GM19438 (cell line): ENCODE data around the gene TFF2.

Source experiments
- ATAC-seq: cut with Tn5 transposase; IDR thresholded peaks from one replicate; pipeline ENCODE4 v1.9.1; 2021; ENCODE audit warnings: low read depth; ENCODE audit not compliant: unreplicated experiment

The TFF2 gene

DNA sequence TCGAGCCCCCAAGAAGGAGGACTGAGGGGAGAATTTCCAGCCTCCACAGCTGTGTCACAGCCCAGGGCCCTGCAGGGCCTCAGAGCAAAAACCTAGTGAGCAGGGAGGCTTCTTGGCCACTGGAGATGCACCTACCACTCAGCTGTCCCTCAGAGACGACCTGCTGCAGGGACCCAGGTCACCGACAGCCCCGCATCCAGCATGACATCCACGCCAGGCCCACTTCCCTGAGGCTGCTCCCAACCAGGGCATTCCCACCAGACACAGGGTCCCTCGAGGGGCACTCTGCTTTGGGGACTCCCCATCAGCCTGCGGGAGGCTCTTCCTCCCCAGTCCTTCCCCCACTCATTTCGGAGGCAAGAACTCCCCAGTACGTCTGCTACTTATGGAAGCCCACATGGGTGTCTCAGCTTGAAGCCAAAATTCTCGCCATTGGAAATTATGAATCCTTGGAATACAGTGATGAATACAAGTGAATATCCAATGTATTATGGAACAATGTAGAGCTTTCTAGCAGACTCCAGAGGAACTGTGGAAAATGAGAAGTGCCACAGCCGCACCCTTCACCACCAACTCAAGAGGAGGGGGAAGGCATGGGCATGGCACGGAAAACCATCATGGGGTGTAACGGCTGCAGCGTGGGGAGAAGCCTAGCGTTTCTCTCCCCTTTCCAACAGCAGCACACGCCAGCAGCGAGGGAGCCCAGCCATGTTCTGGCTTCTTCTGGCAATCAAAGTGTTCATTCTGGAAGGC lies 42.5 kb downstream of the TFF2 start:
- no peak for ATAC-seq

DNA sequence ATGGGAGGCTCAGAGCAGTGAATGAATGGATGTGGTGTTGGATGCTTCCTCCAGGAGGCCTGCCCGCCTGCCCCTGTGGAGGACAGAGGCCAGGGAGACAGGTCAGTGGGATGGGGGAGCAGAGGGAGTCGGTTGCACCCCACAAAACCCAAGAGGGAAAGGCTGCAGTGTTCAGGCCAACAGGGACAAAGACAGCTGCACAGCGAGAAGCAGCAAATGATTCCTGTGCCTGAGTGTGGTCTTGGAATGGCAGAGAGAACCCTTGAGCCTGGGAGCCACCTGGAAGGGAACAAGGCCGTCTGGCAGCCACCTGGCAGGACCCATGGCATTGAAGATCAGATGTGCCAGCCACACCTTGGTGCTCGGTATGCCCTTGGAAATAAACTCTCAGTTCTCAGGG lies 43.7 kb downstream of the TFF2 start:
- no peak for ATAC-seq

DNA sequence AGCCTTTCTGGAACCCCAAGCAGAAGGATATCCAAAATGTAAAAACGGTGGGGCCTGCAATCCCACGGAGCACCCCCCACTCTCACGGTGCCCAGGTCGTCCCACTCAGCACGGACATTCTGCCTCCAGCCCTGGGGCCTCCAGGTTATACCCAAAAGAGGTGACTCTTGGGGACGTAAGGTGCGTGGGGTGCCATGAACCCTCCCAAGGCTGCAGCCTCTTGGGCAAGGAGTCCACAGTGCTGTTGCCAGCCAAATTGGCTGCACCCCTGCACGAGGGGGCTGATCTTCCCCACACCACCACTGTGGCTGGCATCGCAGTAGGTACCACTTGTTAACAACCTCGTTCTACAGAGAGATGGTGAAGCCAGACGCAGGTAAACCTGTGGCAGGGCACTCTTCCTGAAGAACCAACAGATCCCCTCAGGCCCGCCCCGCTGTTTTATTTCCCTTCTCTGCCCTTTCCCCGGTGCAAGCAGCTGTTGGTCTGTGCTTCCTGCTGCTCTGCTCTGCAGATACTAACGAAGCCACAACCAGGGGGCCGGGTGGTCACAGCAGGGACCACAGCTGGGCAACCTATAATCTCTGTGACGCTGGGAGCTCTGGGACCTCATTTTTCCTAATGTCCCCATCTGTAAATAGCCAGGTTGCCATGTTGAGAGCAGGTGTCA lies 44.3 kb downstream of the TFF2 start:
- no peak for ATAC-seq

DNA sequence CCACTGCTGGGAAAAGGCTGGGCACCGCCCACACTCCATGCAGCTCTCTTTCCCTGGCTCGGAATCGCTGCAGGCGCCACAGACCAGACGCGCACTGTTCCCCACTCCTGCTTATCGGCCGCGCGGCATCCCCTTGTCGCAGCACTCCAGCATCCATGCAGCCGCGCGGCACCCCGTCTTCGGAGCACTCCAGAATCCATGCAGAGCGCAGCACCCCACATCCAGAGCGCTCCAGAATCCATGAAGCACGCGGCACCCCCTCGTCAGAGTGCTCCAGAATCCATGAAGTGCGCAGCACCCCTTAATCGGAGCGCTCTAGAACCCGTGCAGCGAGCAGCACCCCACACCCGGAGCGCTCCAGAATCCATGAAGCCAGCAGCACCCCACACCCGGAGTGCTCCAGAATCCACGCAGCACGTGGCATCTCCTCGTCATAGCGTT lies 45.1 kb downstream of the TFF2 start:
- ATAC-seq: no peak

DNA sequence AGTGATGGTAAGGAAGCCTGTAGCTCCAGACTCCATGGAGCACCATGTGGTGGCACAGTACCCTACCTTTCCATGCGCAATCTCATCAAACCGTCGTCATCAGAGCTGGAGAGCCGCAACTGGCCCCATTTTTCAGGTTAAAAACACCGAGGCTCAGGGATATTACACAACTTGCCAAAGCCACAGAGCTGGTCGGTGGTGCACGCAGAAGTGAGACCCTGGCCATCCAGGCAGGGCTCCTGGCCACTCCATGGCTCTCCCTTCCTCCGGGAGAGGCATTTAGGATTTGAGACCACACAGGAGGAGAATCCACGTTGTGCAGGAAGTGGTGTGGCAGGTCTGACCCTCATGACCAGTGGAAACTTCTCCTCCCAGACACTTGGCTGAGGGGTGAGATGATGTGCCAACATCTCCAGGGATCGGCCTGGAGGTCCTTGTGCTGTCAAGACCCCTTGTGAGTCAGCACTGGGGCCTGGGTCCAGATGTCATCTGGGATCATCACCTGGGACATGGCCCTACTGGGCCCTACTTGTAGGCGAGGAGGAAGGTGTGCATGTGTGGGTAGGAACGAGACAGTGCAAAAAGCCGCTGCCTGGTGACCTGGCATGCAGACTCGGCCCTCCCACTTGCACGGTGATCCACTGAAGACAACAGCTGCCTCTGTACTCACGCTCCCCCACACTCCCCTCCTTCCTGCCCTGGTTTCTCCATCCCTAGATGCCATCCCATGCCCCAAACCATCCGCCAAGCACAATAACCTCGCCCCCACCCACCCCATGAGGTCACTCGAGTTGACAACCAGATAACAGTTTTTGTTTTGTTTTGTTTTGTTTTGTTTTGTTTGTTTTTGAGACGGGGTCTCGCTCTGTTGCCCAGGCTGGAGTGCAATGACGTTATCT lies 46.0 kb downstream of the TFF2 start:
- no peak for ATAC-seq

DNA sequence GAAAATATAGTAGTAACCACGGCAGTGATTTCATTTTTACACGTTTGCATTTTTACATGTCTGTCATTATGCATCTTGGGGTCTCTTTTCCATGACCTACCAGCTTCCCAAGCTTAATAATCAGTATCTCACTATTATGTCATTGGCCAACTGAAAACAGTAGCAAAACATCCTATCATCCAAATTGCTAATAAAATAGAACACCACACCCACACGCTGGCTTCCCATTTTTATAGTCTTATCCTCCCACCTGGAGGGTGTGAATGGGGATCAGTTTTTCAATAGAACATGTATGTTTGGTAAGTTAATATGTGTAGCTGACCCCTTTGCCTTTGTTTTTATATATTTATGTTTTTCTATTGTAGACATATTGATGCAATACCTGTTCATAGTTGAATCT lies 47.4 kb downstream of the TFF2 start:
- no peak for ATAC-seq

DNA sequence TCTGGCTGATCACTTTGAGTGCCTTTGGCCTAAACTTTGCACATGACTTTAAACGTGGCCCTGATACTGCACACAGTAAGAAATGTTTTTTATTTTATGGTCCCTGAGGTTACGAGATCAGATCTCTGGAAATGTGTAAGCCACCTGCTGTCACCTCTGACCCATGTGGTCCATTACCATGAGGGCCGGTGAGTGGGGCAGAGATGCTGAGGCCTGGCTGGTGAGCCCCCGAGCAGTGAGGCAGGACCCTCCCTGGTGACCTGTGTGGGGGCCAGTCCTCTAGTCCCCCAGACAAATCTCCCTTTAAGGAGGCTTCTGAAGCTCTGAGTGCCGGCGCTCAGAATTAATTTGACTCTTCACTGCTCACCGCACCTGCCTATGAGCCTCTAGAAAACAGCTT lies 48.0 kb downstream of the TFF2 start:
- no peak for ATAC-seq

DNA sequence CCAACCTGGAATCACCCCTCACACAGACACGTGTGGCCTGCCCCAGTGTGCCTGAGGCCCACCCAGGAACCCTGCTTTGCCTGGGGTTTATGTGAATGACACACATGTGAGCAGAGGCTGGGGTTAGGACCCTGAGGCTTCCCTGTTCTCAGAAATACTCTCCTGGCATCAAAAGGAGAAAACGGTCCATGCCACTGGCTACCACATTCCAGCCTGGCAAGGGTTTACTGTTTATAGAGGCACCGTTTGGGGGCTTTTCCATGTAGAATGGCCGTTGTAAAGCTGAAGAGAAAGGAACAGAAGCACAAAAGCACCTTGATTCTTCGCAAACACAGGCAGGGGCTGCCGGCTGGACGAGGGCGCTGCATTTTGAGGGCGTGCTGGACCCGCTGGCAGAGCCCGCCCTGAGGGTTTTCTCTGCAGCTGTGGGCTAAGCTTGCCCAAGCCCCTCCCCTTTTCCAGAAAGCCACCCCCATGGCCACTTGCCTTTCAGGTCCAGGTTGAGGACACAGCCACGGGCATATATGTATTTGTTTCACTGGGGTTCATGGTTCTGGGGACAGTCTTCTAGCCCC lies 48.6 kb downstream of the TFF2 start:
- ATAC-seq: no peak

DNA sequence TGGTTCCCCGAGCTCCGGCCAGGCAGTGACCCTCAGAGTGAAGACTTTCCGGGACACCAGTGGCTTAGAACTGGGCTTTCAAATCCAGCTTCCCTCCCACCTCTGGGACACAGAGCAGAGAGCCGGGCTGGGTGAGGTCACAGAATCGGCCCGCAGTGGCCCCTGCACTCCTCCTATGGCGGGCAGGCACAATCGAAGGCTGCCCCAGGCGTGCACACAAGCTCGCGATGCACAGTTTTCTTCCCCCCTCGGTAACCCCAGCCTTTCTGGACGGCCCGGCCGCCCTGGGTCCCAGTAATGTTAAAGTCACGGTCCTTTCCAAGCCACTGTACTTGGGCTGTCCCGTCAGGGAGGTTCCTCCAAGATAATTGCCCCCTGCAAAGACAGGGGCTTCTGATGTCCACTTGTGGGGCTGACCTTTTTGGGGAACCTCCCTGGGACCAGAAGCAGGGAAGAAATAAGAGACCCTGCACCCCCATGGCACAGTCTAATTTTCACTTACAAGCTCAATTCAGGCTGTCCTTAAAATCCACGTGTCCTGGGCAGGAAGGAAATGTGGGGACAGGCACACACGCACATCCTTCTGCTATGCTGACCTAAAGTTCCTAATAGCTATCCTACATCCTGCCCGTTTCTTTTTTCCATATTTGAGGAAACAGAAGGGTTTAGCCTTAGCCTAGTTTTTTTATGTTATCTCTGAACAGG lies 49.3 kb downstream of the TFF2 start:
- no peak for ATAC-seq

DNA sequence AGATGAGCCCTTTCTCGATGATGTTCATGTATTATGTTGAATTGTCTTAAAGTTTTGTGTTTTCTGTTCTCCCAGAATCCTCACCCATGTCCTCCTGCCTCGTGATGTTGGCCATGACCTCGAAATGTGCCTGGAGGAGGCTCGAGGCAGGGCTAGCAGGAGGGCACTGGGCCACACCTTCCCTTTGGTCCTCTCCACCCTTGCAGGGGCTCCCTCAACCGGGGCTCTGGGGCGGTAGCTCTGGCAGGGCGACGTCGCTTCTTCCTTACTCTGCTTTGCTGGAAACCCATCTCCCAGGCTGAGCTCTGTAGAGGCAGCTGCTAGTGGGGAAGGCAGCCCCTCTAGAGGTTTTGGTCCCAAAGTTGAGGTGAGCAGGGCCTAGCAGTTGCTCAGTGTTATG lies 49.8 kb downstream of the TFF2 start:
- ATAC-seq: no peak

DNA sequence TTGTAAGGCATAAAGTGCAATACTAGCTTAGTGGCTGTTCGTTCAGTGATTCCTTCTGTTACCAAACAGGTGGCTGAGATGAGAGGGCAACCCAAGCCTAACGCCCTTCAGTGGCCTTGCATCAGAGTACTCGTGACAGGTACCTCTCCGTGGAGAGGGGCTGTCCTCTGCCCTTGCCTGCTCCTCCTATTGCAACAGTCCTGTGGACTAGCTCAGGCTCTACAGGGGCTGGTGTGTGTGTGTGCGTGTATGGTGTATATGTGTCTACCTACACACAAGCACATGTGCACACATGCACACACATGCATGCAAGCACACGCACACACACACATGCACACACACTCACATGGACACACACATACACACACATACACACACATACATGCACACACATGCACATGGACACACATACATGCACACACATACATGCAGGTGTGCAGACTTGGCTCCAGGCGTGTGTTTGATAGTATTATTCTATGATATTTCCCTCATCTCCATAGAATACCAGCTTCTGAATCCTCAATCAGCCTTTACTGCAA lies 50.7 kb downstream of the TFF2 start:
- no peak for ATAC-seq

DNA sequence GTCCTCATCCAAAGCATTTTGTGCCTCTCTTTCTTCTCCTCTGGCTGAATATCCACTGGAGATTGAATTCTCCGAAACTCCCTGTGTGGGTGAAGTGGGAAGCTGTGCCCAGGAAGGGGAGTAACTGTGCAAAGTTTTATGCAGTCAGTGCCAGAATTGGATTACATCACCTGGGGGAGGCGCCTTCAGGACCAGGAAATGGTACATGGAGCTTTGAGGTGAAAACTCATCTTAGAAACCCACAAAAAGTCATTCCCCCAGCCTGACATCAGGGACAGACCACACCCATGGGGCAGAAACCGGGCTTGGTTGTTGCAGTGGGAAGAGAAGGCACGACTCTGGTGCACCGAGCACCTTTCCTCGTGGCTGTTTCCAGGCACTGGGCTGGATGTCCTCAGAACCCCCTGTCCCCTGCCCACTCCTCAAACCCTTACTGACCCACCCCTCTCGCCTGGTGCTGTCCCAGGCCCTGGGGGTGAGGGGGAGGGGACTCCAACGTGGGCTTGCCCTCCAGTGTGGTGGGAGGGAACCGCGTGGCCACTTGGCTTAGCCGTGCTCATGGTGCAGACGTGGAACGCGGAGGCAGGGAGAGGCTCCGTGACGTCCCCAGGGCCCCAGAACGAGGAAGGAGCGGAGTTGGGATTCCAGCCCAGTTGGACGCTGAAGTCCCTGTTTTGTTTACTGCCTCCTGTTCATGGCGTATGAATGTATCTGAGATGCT lies 51.3 kb downstream of the TFF2 start:
- no peak for ATAC-seq

DNA sequence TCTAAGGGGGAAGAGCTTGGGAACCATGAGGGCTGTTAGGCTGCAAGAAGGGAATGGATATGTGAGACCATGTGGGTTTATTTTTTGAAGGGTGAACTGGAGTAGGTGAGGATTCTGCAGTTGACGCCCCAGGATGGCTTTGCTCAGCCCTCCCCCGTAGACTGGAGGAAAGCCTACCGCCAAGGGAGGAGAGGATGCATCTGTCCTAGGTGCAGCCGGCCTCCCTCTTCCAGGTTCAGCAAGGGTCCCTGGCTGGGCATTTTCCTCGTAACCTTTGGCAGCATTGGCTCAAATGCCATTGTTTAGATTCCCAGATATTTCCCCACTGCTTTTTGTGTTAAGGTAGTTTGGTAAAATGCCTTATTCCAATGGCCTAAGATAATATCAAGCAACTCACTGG lies 52.1 kb downstream of the TFF2 start:
- ATAC-seq: no peak

DNA sequence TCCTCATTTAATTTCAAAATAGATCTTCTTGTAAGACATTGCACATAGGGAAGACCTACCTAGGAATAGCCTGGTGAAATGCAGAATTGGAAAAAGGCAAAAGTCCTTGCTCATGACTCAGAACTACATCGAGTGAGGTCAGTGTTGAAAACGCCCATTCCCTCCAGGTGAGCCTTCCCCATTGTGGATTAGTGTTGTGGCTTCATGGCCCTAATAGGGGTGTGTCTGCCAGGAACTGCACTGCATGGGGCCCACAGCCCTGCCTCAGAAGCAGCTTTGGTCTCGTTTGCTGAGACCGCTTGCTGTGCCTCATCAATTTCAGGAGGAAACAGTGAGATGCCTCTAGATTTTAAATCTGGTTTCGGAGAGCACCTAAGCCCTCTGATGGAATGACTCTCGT lies 52.6 kb downstream of the TFF2 start:
- no peak for ATAC-seq

DNA sequence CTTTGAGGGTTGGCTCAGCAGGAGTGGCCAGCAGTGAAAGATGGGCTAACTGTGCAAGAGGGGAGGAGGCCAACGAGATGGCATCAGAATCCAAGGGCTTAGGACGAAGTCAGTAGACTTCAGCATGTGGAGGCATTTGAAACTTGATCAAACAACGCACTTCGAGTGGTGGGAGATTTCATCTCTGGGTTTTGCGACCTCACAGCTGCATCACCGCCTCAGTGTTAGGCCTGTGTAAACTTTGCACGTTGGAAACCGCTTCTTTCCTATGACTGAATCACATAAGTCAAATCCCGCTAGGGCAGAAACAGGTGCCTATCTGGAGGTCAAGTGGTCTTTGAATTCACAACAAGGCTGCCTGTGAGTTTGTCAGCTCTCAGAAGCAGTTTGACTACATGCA lies 53.4 kb downstream of the TFF2 start:
- ATAC-seq: no peak

DNA sequence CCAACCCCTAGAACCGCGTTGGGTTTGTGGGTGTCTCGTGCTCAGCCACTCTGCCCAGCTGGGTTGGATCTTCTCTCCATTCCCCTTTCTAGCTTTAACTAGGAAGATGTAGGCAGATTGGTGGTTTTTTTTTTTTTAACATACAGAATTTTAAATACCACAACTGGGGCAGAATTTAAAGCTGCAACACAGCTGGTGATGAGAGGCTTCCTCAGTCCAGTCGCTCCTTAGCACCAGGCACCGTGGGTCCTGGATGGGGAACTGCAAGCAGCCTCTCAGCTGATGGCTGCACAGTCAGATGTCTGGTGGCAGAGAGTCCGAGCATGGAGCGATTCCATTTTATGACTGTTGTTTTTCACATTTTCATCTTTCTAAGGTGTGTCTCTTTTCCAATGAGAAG lies 54.3 kb downstream of the TFF2 start:
- ATAC-seq: no peak
